ENCODE measurements around the gene SAMD5.
A peak's percentile ranks its signal among the peaks of the same experiment; 100 is the strongest.

SAMD5 gene

GRCh38 chr6:147504848-147505247 lies 3.6 kb upstream of the SAMD5 start:
- H3K4me1 ChIP-seq (ENCODE audit: control insufficient read depth in 5 of 5, insufficient read depth in 5 of 5, low read length in 5 of 5) = peaks cover 2 to 28% (median 27%) of the 10 kb centered on the region in 5 donors
- H3K9me3 ChIP-seq (ENCODE audit: control insufficient read depth in 5 of 5, low read length in 5 of 5) = no peaks in the 10 kb centered on the region
- no peak overlapping the region for H3K27ac ChIP-seq (ENCODE audit: low read depth, low read length)
- H3K27me3 ChIP-seq (ENCODE audit: control insufficient read depth in 5 of 5, insufficient read depth in 4 of 5, low read length in 5 of 5) = peaks cover 10 to 24% (median 21%) of the 10 kb centered on the region in 5 donors
- no peak overlapping the region for H3K4me3 ChIP-seq (ENCODE audit: low read depth in 1 of 5, low read length in 5 of 5)
- no peak overlapping the region for H3K9ac ChIP-seq (ENCODE audit: low read length in 5 of 5)
- H3K36me3 ChIP-seq (ENCODE audit: control insufficient read depth in 5 of 5, insufficient read depth in 5 of 5, low read length in 5 of 5) = no peaks in the 10 kb centered on the region

- Histone ChIP-seq H3K27me3 (ENCODE audit: control insufficient read depth in 5 of 5, insufficient read depth in 4 of 5, low read length in 5 of 5) (peaks cover 7 to 26% (median 19%) of the 10 kb centered on the region in 5 donors), H3K36me3 (ENCODE audit: control insufficient read depth in 5 of 5, insufficient read depth in 5 of 5, low read length in 5 of 5) (no peaks in the 10 kb centered on the region), H3K9ac (ENCODE audit: low read length in 5 of 5) (no peak overlapping the region), H3K4me1 (ENCODE audit: control insufficient read depth in 5 of 5, insufficient read depth in 5 of 5, low read length in 5 of 5) (peaks cover 2 to 28% (median 27%) of the 10 kb centered on the region in 5 donors), H3K27ac (ENCODE audit: low read depth, low read length) (no peak overlapping the region), H3K9me3 (ENCODE audit: control insufficient read depth in 5 of 5, low read length in 5 of 5) (no peaks in the 10 kb centered on the region), H3K4me3 (ENCODE audit: low read depth in 1 of 5, low read length in 5 of 5) (peak overlapping the region; percentile 24 to 76 (median 72))
Observed at GRCh38 chr6:147506704-147507114, 1.8 kb upstream of the SAMD5 start.

- Histone ChIP-seq H3K9me3 (ENCODE audit: control insufficient read depth in 5 of 5, low read length in 5 of 5) (no peaks in the 10 kb centered on the region), H3K9ac (ENCODE audit: low read length in 5 of 5) (peak overlapping the region in 1 of 5 donors; percentile 43), H3K4me1 (ENCODE audit: control insufficient read depth in 5 of 5, insufficient read depth in 5 of 5, low read length in 5 of 5) (peaks cover 2 to 28% (median 27%) of the 10 kb centered on the region in 5 donors), H3K36me3 (ENCODE audit: control insufficient read depth in 5 of 5, insufficient read depth in 5 of 5, low read length in 5 of 5) (no peaks in the 10 kb centered on the region), H3K27ac (ENCODE audit: low read depth, low read length) (no peak overlapping the region), H3K27me3 (ENCODE audit: control insufficient read depth in 5 of 5, insufficient read depth in 4 of 5, low read length in 5 of 5) (peaks cover 7 to 26% (median 19%) of the 10 kb centered on the region in 5 donors), H3K4me3 (ENCODE audit: low read depth in 1 of 5, low read length in 5 of 5) (peak overlapping the region; percentile 69 to 76 (median 72))
Observed at GRCh38 chr6:147507162-147508041, 1.1 kb upstream of the SAMD5 start.

GRCh38 chr6:147508866-147509608 lies 547 bp downstream of the SAMD5 start:
- Histone ChIP-seq H3K9me3 (ENCODE audit: control insufficient read depth in 5 of 5, low read length in 5 of 5) (no peaks in the 10 kb centered on the region), H3K4me3 (ENCODE audit: low read depth in 1 of 5, low read length in 5 of 5) (peak overlapping the region; percentile 42 to 76 (median 72)), H3K4me1 (ENCODE audit: control insufficient read depth in 5 of 5, insufficient read depth in 5 of 5, low read length in 5 of 5) (peaks cover 2 to 28% (median 27%) of the 10 kb centered on the region in 5 donors), H3K36me3 (ENCODE audit: control insufficient read depth in 5 of 5, insufficient read depth in 5 of 5, low read length in 5 of 5) (no peaks in the 10 kb centered on the region), H3K9ac (ENCODE audit: low read length in 5 of 5) (no peak overlapping the region), H3K27ac (ENCODE audit: low read depth, low read length) (no peak overlapping the region), H3K27me3 (ENCODE audit: control insufficient read depth in 5 of 5, insufficient read depth in 4 of 5, low read length in 5 of 5) (peaks cover 7 to 26% (median 19%) of the 10 kb centered on the region in 5 donors)

GRCh38 chr6:147509891-147510290 lies 1.4 kb downstream of the SAMD5 start:
- Histone ChIP-seq H3K9me3 (ENCODE audit: control insufficient read depth in 5 of 5, low read length in 5 of 5) (no peaks in the 10 kb centered on the region), H3K27ac (ENCODE audit: low read depth, low read length) (no peak overlapping the region), H3K4me1 (ENCODE audit: control insufficient read depth in 5 of 5, insufficient read depth in 5 of 5, low read length in 5 of 5) (peaks cover 2 to 28% (median 27%) of the 10 kb centered on the region in 5 donors), H3K36me3 (ENCODE audit: control insufficient read depth in 5 of 5, insufficient read depth in 5 of 5, low read length in 5 of 5) (no peaks in the 10 kb centered on the region), H3K27me3 (ENCODE audit: control insufficient read depth in 5 of 5, insufficient read depth in 4 of 5, low read length in 5 of 5) (peaks cover 7 to 26% (median 19%) of the 10 kb centered on the region in 5 donors), H3K9ac (ENCODE audit: low read length in 5 of 5) (no peak overlapping the region), H3K4me3 (ENCODE audit: low read depth in 1 of 5, low read length in 5 of 5) (no peak overlapping the region)

- Histone ChIP-seq H3K4me3 (ENCODE audit: low read depth in 1 of 5, low read length in 5 of 5) (no peak overlapping the region), H3K27ac (ENCODE audit: low read depth, low read length) (no peak overlapping the region), H3K27me3 (ENCODE audit: control insufficient read depth in 5 of 5, insufficient read depth in 4 of 5, low read length in 5 of 5) (peaks cover 7 to 18% (median 15%) of the 10 kb centered on the region in 5 donors), H3K9me3 (ENCODE audit: control insufficient read depth in 5 of 5, low read length in 5 of 5) (no peaks in the 10 kb centered on the region), H3K36me3 (ENCODE audit: control insufficient read depth in 5 of 5, insufficient read depth in 5 of 5, low read length in 5 of 5) (no peaks in the 10 kb centered on the region), H3K4me1 (ENCODE audit: control insufficient read depth in 5 of 5, insufficient read depth in 5 of 5, low read length in 5 of 5) (peaks cover 2 to 28% (median 27%) of the 10 kb centered on the region in 5 donors), H3K9ac (ENCODE audit: low read length in 5 of 5) (no peak overlapping the region)
Observed at GRCh38 chr6:147510929-147511590, 2.6 kb downstream of the SAMD5 start.

GRCh38 chr6:147514831-147515230 lies 6.3 kb downstream of the SAMD5 start:
- Histone ChIP-seq H3K27me3 (ENCODE audit: control insufficient read depth in 5 of 5, insufficient read depth in 4 of 5, low read length in 5 of 5) (peaks cover 0 to 3% (median 0%) of the 10 kb centered on the region in 5 donors), H3K36me3 (ENCODE audit: control insufficient read depth in 5 of 5, insufficient read depth in 5 of 5, low read length in 5 of 5) (no peaks in the 10 kb centered on the region), H3K9me3 (ENCODE audit: control insufficient read depth in 5 of 5, low read length in 5 of 5) (no peaks in the 10 kb centered on the region), H3K27ac (ENCODE audit: low read depth, low read length) (no peak overlapping the region), H3K4me1 (ENCODE audit: control insufficient read depth in 5 of 5, insufficient read depth in 5 of 5, low read length in 5 of 5) (no peaks in the 10 kb centered on the region), H3K4me3 (ENCODE audit: low read depth in 1 of 5, low read length in 5 of 5) (no peak overlapping the region), H3K9ac (ENCODE audit: low read length in 5 of 5) (no peak overlapping the region)

- Histone ChIP-seq H3K9ac (ENCODE audit: low read length in 5 of 5) (no peak overlapping the region), H3K4me1 (ENCODE audit: control insufficient read depth in 5 of 5, insufficient read depth in 5 of 5, low read length in 5 of 5) (no peaks in the 10 kb centered on the region), H3K27me3 (ENCODE audit: control insufficient read depth in 5 of 5, insufficient read depth in 4 of 5, low read length in 5 of 5) (no peaks in the 10 kb centered on the region), H3K4me3 (ENCODE audit: low read depth in 1 of 5, low read length in 5 of 5) (no peak overlapping the region), H3K36me3 (ENCODE audit: control insufficient read depth in 5 of 5, insufficient read depth in 5 of 5, low read length in 5 of 5) (no peaks in the 10 kb centered on the region), H3K9me3 (ENCODE audit: control insufficient read depth in 5 of 5, low read length in 5 of 5) (no peaks in the 10 kb centered on the region), H3K27ac (ENCODE audit: low read depth, low read length) (no peak overlapping the region)
Observed at GRCh38 chr6:147515327-147515726, 6.8 kb downstream of the SAMD5 start.

- no peak overlapping the region for H3K27ac ChIP-seq (ENCODE audit: low read depth, low read length)
- H3K27me3 ChIP-seq (ENCODE audit: control insufficient read depth in 5 of 5, insufficient read depth in 4 of 5, low read length in 5 of 5) = no peaks in the 10 kb centered on the region
- no peak overlapping the region for H3K4me3 ChIP-seq (ENCODE audit: low read depth in 1 of 5, low read length in 5 of 5)
Observed at GRCh38 chr6:147522597-147522996, 14.1 kb downstream of the SAMD5 start.

More at GRCh38 chr6:147522597-147522996, 14.1 kb downstream of the SAMD5 start:
- Histone ChIP-seq H3K4me1 (ENCODE audit: control insufficient read depth in 5 of 5, insufficient read depth in 5 of 5, low read length in 5 of 5) (no peaks in the 10 kb centered on the region), H3K9me3 (ENCODE audit: control insufficient read depth in 5 of 5, low read length in 5 of 5) (no peaks in the 10 kb centered on the region), H3K36me3 (ENCODE audit: control insufficient read depth in 5 of 5, insufficient read depth in 5 of 5, low read length in 5 of 5) (no peaks in the 10 kb centered on the region), H3K9ac (ENCODE audit: low read length in 5 of 5) (no peak overlapping the region)

All from subcutaneous abdominal adipose tissue (tissue), 5 donors.